NT2/D1 (cell line): Measurements from ENCODE around the gene RNASE1.
"Not testable (repeated sequence)": the region's sequence is repeated elsewhere in the genome, so short reads cannot be mapped to it uniquely, and the experiment has no call there.

Experiments used
- SUZ12 ChIP-seq: IDR thresholded peaks from 2 replicates; pipeline ENCODE4 v1.6.1; 2011; ENCODE audit not compliant: insufficient read length, insufficient read depth; ENCODE audit errors: extremely low read depth
- YY1 ChIP-seq: IDR thresholded peaks from 2 replicates; pipeline ENCODE4 v1.6.1; 2011; ENCODE audit not compliant: insufficient read length, insufficient read depth
- ZNF274 ChIP-seq: IDR thresholded peaks from 2 replicates; pipeline ENCODE4 v1.6.1; 2011; ENCODE audit warnings: mild to moderate bottlenecking, low read depth, low read length

DNA sequence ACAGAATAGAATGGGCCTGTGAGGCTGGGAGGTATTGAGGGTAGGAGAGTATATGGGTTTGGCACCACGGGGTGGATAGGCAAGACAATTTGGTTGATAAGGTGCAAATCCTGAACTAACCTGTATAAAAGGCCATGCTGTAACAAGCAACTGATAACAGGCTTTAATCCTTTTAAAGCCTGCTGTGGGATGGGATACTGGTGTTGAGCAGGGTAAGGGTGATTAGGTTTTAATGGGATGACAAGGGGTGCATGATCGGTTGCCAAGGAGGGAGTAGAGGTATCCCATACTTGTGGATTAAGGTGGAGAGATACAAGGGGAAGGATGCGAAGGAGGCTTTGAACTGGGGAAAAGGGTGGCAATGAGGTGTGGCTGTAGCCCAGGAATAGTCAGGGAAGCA lies 13.3 kb upstream of the RNASE1 start:
- TF ChIP-seq ZNF274, SUZ12, YY1: not testable (repeated sequence)
